ENCODE results near the gene MED29. TPM values are rescaled to one million over a fixed set of nuclear protein-coding genes. Genes with fewer than 3 reads are reported as not detected.

MED29 gene
- total and polyA plus RNA-seq, 2 donors (not counting 1 experiment from before 2014, with no cell fraction given): 33.0 to 47.5 TPM

DNA sequence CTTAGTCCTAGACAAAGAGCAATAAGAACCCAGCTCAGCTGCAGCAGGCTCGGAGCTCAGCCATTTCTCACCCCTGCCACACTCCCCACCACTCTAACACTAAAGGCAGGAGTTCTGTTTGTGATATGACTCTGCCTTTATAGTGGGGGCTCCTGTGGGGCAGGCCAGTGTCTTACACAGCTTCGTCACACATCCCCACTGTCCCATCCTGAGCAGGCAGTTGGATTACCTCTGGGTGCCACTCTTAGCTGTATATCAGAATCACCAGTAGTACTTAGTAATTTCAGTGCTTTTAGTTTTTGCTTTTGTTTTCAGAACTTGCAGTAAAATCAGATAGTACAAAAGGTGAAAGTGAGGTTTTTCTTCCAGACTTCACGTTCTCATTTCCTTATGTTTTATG is 32.2 kb upstream of the MED29 start:
- intact Hi-C loops (cut with micrococcal nuclease): no loop called here
- ATAC-seq (ENCODE audit: low read depth): no peak
- no peak for DNase-seq
- no peak overlapping the region for H3K4me3 ChIP-seq (ENCODE audit: control extremely low read depth in 1 of 5, extremely low read depth in 1 of 5, insufficient read depth in 1 of 5, low read depth in 2 of 5, low read length in 4 of 5)
- H3K79me2 ChIP-seq (ENCODE audit: control insufficient read depth, insufficient read depth, low read length): peaks cover 8% of the 10 kb centered on the region
- Mint-ChIP-seq H3K4me3 (no peak overlapping the region), H3K27me3 (no peaks in the 10 kb centered on the region), H3K4me1 (peaks cover 22% of the 10 kb centered on the region), H3K9me3 (ENCODE audit: insufficient read depth) (no peaks in the 10 kb centered on the region), H3K27ac (no peak overlapping the region)
- no peak overlapping the region for H3K4me2 ChIP-seq (replicated peaks; ENCODE audit: low read depth, low read length, poor library complexity, severe bottlenecking)
- no peak overlapping the region for H3K9ac ChIP-seq (ENCODE audit: low read length)
- CTCF ChIA-PET: no interaction called here
- no CpG with 5 or more reads among the region's 3 CpGs for WGBS (ENCODE audit: insufficient coverage)
- no peaks in the 10 kb centered on the region for H4K20me1 ChIP-seq (ENCODE audit: control insufficient read depth, insufficient read depth, low read length, poor library complexity, severe bottlenecking)
- H3K27me3 ChIP-seq (replicated peaks in 1 of 4; ENCODE audit: control extremely low read depth in 1 of 4, control insufficient read depth in 3 of 4, insufficient read depth in 4 of 4, low read length in 3 of 4): no peaks in the 10 kb centered on the region
- POLR2A ChIA-PET: interaction anchor here (0.5 kb wide), 1 partner anchor 44 kb away, joined by 5 read pairs; no protein-coding TSS in a partner anchor
- peaks cover 8 to 76% of the 10 kb centered on the region in 2 experiments for H3K36me3 ChIP-seq (replicated peaks in 1 of 2; ENCODE audit: control extremely low read depth in 1 of 2, control insufficient read depth in 1 of 2, extremely low read depth in 1 of 2, insufficient read depth in 2 of 2, low read length in 1 of 2)
- H3K27ac ChIP-seq (ENCODE audit: low read length in 2 of 2): no peak overlapping the region
- peaks cover 18 to 22% of the 10 kb centered on the region in 2 donors for H3K4me1 ChIP-seq (ENCODE audit: control insufficient read depth in 2 of 2, insufficient read depth in 2 of 2, low read length in 2 of 2)
- no peaks in the 10 kb centered on the region for H3K9me3 ChIP-seq (ENCODE audit: control extremely low read depth in 1 of 3, control insufficient read depth in 2 of 3, insufficient read depth in 1 of 3, low read length in 2 of 3)
- TF ChIP-seq, protein P1, sequence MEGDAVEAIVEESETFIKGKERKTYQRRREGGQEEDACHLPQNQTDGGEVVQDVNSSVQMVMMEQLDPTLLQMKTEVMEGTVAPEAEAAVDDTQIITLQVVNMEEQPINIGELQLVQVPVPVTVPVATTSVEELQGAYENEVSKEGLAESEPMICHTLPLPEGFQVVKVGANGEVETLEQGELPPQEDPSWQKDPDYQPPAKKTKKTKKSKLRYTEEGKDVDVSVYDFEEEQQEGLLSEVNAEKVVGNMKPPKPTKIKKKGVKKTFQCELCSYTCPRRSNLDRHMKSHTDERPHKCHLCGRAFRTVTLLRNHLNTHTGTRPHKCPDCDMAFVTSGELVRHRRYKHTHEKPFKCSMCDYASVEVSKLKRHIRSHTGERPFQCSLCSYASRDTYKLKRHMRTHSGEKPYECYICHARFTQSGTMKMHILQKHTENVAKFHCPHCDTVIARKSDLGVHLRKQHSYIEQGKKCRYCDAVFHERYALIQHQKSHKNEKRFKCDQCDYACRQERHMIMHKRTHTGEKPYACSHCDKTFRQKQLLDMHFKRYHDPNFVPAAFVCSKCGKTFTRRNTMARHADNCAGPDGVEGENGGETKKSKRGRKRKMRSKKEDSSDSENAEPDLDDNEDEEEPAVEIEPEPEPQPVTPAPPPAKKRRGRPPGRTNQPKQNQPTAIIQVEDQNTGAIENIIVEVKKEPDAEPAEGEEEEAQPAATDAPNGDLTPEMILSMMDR (IDR thresholded peaks at IDR 0.05): no peak
- TF ChIP-seq EZH2 (IDR thresholded peaks at IDR 0.05; ENCODE audit: borderline replicate concordance, insufficient read depth, low read depth, low read length, poor library complexity, severe bottlenecking): no peak
- no peak overlapping the region for H2AFZ ChIP-seq (ENCODE audit: insufficient read depth, low read depth, low read length, poor library complexity, severe bottlenecking)

DNA sequence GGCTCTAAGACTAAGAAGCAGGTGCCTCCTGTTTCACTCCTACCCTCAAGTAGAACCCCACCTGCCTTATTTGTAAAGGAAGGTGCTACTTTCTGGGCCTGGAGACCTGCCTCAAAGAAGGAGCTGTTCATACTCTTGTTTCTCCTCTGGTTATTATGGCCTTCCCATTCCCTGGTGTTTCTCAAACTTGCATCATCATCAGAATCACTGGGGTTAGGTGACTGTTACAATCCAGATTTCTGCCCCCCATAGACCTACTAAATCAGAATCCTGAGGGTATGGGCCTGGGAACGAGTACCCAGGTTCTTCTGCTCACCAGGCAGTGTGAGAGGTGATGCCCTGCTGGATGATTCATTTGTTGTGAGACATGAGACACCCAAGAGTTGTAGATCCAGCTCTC is 30.6 kb upstream of the MED29 start:
- Histone ChIP-seq H3K4me2 (replicated peaks; ENCODE audit: low read depth, low read length, poor library complexity, severe bottlenecking) (no peak overlapping the region), H4K20me1 (ENCODE audit: control insufficient read depth, insufficient read depth, low read length, poor library complexity, severe bottlenecking) (no peaks in the 10 kb centered on the region), H3K36me3 (replicated peaks in 1 of 2; ENCODE audit: control extremely low read depth in 1 of 2, control insufficient read depth in 1 of 2, extremely low read depth in 1 of 2, insufficient read depth in 2 of 2, low read length in 1 of 2) (peaks cover 6 to 60% of the 10 kb centered on the region in 2 experiments), H3K27me3 (replicated peaks in 1 of 4; ENCODE audit: control extremely low read depth in 1 of 4, control insufficient read depth in 3 of 4, insufficient read depth in 4 of 4, low read length in 3 of 4) (no peaks in the 10 kb centered on the region), H3K79me2 (ENCODE audit: control insufficient read depth, insufficient read depth, low read length) (peaks cover 8% of the 10 kb centered on the region), H3K27ac (ENCODE audit: low read length in 2 of 2) (no peak overlapping the region), H3K9me3 (ENCODE audit: control extremely low read depth in 1 of 3, control insufficient read depth in 2 of 3, insufficient read depth in 1 of 3, low read length in 2 of 3) (no peaks in the 10 kb centered on the region), H3K4me3 (ENCODE audit: control extremely low read depth in 1 of 5, extremely low read depth in 1 of 5, insufficient read depth in 1 of 5, low read depth in 2 of 5, low read length in 4 of 5) (no peak overlapping the region), H3K4me1 (ENCODE audit: control insufficient read depth in 2 of 2, insufficient read depth in 2 of 2, low read length in 2 of 2) (peaks cover 26 to 36% of the 10 kb centered on the region in 2 donors), H2AFZ (ENCODE audit: insufficient read depth, low read depth, low read length, poor library complexity, severe bottlenecking) (no peak overlapping the region), H3K9ac (ENCODE audit: low read length) (no peak overlapping the region)
- no peak for TF ChIP-seq EZH2 (IDR thresholded peaks at IDR 0.05; ENCODE audit: borderline replicate concordance, insufficient read depth, low read depth, low read length, poor library complexity, severe bottlenecking)
- TF ChIP-seq, protein P1 (IDR thresholded peaks at IDR 0.05): no peak
- CTCF ChIA-PET: no interaction called here
- Mint-ChIP-seq H3K27me3 (no peaks in the 10 kb centered on the region), H3K27ac (no peak overlapping the region), H3K4me1 (peaks cover 35% of the 10 kb centered on the region), H3K4me3 (no peak overlapping the region), H3K9me3 (ENCODE audit: insufficient read depth) (no peaks in the 10 kb centered on the region)
- DNase-seq (no peak), ATAC-seq (ENCODE audit: low read depth) (no peak)
- intact Hi-C loops (cut with micrococcal nuclease): no loop called here
- POLR2A ChIA-PET: interaction anchor here (0.7 kb wide), 1 partner anchor 743 kb away, joined by 3 read pairs; the partner anchor contains the start of gene MAP4K1
- 100% methylated on average over 1 of the region's 1 CpG for WGBS (ENCODE audit: insufficient coverage)

Measured in B cell (primary cell).